Uterus (tissue), 4 donors: ENCODE data around the gene ADRA2A. TPM values are rescaled to one million over a fixed set of nuclear protein-coding genes. Genes with fewer than 3 reads are reported as not detected.

Experiments used
- DNase-seq, 2 donors: peaks; one replicate each; pipeline ENCODE4 v3.0.0-alpha.2; 2019 to 2020
- H3K27ac ChIP-seq, 2 donors: fragments of 200-600 bp; sonication (generic); 1 replicate in 1 of 2; 2 replicates in 1 of 2; pipeline ENCODE4 v1.5.1; 2016 to 2018
- H3K27me3 ChIP-seq, 2 donors: fragments of 200-600 bp; sonication (generic); one replicate each; pipeline ENCODE4 v1.5.1; 2018 to 2019; ENCODE audit warnings: control low read depth in 1 of 2
- H3K36me3 ChIP-seq, 2 donors: fragments of 200-600 bp; sonication (generic); one replicate each; pipeline ENCODE4 v1.5.1; 2019; ENCODE audit warnings: control low read depth in 1 of 2
- H3K4me1 ChIP-seq, 2 donors: fragments of 200-600 bp; sonication (generic); one replicate each; pipeline ENCODE4 v1.5.1; 2018 to 2019; ENCODE audit warnings: control low read depth in 1 of 2
- H3K4me3 ChIP-seq, 2 donors: fragments of 200-600 bp; sonication (generic); 1 replicate in 1 of 2; 2 replicates in 1 of 2; pipeline ENCODE4 v1.5.1; 2018 to 2019; ENCODE audit warnings: mild to moderate bottlenecking in 1 of 2
- H3K9me3 ChIP-seq, 2 donors: fragments of 200-600 bp; sonication (generic); one replicate each; pipeline ENCODE4 v1.5.1; 2019; ENCODE audit warnings: control low read depth in 1 of 2
- POLR2A ChIP-seq, 2 donors: fragments of 450-650 bp; IDR thresholded peaks; one replicate each; pipeline ENCODE4 v1.6.1; 2016; ENCODE audit warnings: antibody characterized with exemption in 2 of 2, mild to moderate bottlenecking in 1 of 2, moderate library complexity in 1 of 2
- intact Hi-C: fragments of 100-400 bp; cut with DNase I; formaldehyde crosslinking; loops from one replicate; pipeline ENCODE4 v1.15.1; 2023; ENCODE audit warnings: low total_unique reads
- total RNA-seq, 4 donors: library from RNA; depleted of rRNA in 3 of 4; stranded (reverse); fragments of >200 nt in 3 of 4; gene quantifications; one replicate each; pipeline versions ENCODE4 v1.1.0 to v1.2.4, GENCODE V29; 2014 to 2023
- TF ChIP-seq, protein P1 (sequence below), 4 experiments: fragments of 200-600 bp in 2 of 4; fragments of 450-650 bp in 2 of 4; sonication (generic) in 2 of 4; IDR thresholded peaks; one replicate each; pipeline ENCODE4 v1.5.1; 2016 to 2019; ENCODE audit warnings: antibody characterized with exemption in 4 of 4, mild to moderate bottlenecking in 2 of 4, moderate library complexity in 1 of 4
- donor health status: DM: yes; HTN: yes; CAD: no.

The ADRA2A gene
- total RNA-seq, 4 donors from 2014 or later = 0.26 to 4.9 (median 2.7) TPM

DNA sequence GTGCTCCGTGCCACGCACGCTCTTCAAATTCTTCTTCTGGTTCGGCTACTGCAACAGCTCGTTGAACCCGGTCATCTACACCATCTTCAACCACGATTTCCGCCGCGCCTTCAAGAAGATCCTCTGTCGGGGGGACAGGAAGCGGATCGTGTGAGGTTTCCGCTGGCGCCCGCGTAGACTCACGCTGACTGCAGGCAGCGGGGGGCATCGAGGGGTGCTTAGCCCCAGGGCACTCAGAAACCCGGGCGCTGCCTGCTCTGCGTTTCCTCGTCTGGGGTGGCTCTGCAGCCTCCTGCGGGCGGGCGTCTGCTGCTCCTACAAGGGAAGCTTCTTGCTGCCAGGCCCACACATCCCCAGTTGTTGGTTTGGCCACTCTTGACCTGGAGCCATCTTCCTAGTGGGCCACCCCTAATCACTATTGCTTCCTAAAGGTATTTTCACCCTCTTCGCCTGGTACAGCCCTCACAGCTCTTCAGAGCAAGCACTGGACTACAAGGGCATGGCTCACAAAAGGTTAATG lies 2.5 kb downstream of the ADRA2A start:
- Histone ChIP-seq H3K4me3 (no peak overlapping the region), H3K4me1 (peaks cover 0 to 7% of the 10 kb centered on the region in 2 donors), H3K27me3 (no peaks in the 10 kb centered on the region), H3K36me3 (no peaks in the 10 kb centered on the region), H3K27ac (no peak overlapping the region), H3K9me3 (no peaks in the 10 kb centered on the region)
- no peak for DNase-seq
- TF ChIP-seq, protein P1, sequence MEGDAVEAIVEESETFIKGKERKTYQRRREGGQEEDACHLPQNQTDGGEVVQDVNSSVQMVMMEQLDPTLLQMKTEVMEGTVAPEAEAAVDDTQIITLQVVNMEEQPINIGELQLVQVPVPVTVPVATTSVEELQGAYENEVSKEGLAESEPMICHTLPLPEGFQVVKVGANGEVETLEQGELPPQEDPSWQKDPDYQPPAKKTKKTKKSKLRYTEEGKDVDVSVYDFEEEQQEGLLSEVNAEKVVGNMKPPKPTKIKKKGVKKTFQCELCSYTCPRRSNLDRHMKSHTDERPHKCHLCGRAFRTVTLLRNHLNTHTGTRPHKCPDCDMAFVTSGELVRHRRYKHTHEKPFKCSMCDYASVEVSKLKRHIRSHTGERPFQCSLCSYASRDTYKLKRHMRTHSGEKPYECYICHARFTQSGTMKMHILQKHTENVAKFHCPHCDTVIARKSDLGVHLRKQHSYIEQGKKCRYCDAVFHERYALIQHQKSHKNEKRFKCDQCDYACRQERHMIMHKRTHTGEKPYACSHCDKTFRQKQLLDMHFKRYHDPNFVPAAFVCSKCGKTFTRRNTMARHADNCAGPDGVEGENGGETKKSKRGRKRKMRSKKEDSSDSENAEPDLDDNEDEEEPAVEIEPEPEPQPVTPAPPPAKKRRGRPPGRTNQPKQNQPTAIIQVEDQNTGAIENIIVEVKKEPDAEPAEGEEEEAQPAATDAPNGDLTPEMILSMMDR (IDR thresholded peaks at IDR 0.05) = no peak
- TF ChIP-seq POLR2A (IDR thresholded peaks at IDR 0.05) = no peak
- intact Hi-C loops = no loop called here

DNA sequence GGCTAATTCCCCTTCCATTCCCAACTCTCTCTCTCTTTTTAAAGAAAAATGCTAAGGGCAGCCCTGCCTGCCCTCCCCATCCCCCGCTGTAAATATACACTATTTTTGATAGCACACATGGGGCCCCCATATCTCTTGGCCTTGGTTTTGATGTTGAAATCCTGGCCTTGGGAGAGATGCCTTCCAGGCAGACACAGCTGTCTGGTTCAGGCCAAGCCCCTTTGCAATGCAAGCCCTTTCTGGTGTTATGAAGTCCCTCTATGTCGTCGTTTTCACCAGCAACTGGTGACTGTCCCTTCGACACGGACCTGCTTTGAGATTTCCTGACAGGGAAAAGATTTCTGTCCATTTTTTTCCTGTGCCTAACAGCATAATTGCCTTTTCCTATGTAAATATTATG lies 3.0 kb downstream of the ADRA2A start:
- H3K4me3 ChIP-seq = no peak overlapping the region
- peaks cover 0 to 7% of the 10 kb centered on the region in 2 donors for H3K4me1 ChIP-seq
- TF ChIP-seq POLR2A (IDR thresholded peaks at IDR 0.05) = no peak
- TF ChIP-seq, protein P1 (IDR thresholded peaks at IDR 0.05) = no peak
- no peaks in the 10 kb centered on the region for H3K9me3 ChIP-seq
- no peaks in the 10 kb centered on the region for H3K36me3 ChIP-seq
- H3K27ac ChIP-seq = peak overlapping the region in 1 of 2 donors; percentile 12
- no peak for DNase-seq
- H3K27me3 ChIP-seq = no peaks in the 10 kb centered on the region
- intact Hi-C loops = no loop called here

GRCh38 chr10:111080224-111080623 lies 3.4 kb downstream of the ADRA2A start:
- peak overlapping the region in 1 of 2 donors; percentile 12 for H3K27ac ChIP-seq
- H3K4me3 ChIP-seq = no peak overlapping the region
- TF ChIP-seq, protein P1 (IDR thresholded peaks at IDR 0.05) = no peak
- TF ChIP-seq POLR2A (IDR thresholded peaks at IDR 0.05) = no peak
- peaks cover 0 to 7% of the 10 kb centered on the region in 2 donors for H3K4me1 ChIP-seq
- H3K9me3 ChIP-seq = no peaks in the 10 kb centered on the region
- no peaks in the 10 kb centered on the region for H3K27me3 ChIP-seq
- no peak for DNase-seq
- no peaks in the 10 kb centered on the region for H3K36me3 ChIP-seq
- intact Hi-C loops = no loop called here

DNA sequence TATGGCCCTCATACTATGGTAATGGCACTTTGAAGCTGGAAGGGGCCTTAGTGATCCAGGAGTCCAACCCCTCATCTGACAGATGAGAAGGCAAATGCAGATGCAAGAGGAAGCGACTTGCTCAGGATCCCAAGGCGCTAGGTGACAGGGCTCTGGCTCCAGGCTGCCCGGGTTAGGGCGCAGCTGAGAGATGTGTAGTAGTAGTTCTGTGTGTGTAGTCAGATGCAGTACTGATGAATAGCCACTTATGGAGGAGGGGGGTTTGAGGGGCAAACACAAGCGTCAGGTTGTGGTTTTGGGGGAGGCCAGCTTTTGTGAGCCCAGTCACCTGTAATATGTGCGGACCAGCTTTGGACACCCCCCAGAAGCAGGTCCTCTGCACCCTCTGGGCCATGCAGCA lies 4.8 kb downstream of the ADRA2A start:
- DNase-seq = no peak
- Histone ChIP-seq H3K4me1 (peaks cover 0 to 7% of the 10 kb centered on the region in 2 donors), H3K36me3 (no peaks in the 10 kb centered on the region), H3K9me3 (no peaks in the 10 kb centered on the region), H3K27ac (no peak overlapping the region), H3K4me3 (no peak overlapping the region), H3K27me3 (no peaks in the 10 kb centered on the region)
- TF ChIP-seq, protein P1 (IDR thresholded peaks at IDR 0.05) = no peak
- TF ChIP-seq POLR2A (IDR thresholded peaks at IDR 0.05) = no peak
- intact Hi-C loops = no loop called here

- Histone ChIP-seq H3K9me3 (no peaks in the 10 kb centered on the region), H3K27me3 (no peaks in the 10 kb centered on the region), H3K27ac (no peak overlapping the region), H3K4me1 (peaks cover 0 to 7% of the 10 kb centered on the region in 2 donors), H3K36me3 (no peaks in the 10 kb centered on the region), H3K4me3 (no peak overlapping the region)
- no peak for TF ChIP-seq POLR2A (IDR thresholded peaks at IDR 0.05)
- TF ChIP-seq, protein P1 (IDR thresholded peaks at IDR 0.05) = no peak
- intact Hi-C loops = no loop called here
- no peak for DNase-seq
Measured at GRCh38 chr10:111082102-111082975, 5.5 kb downstream of the ADRA2A start.
